Neural cell (in vitro differentiated cells): Measurements from ENCODE around the gene CIITA.

ENCODE experiments used
- EP300 ChIP-seq: fragments of 450-650 bp; conservative IDR thresholded peaks from 2 replicates; pipeline ENCODE4 v1.6.1; 2014; ENCODE audit warnings: antibody characterized with exemption, mild to moderate bottlenecking, moderate library complexity; ENCODE audit not compliant: poor library complexity, severe bottlenecking
- EZH2 ChIP-seq: fragments of 200-600, 300-800 bp; shearing (Covaris generic), sonication (generic); IDR thresholded peaks from 2 replicates; pipeline ENCODE4 v1.6.1; 2014; ENCODE audit warnings: antibody characterized with exemption, low read length, borderline replicate concordance, mild to moderate bottlenecking; ENCODE audit not compliant: insufficient read depth, poor library complexity, severe bottlenecking
- MXI1 ChIP-seq: fragments of 450-650 bp; conservative IDR thresholded peaks from 2 replicates; pipeline ENCODE4 v1.6.1; 2014; ENCODE audit warnings: antibody characterized with exemption, mild to moderate bottlenecking; ENCODE audit not compliant: poor library complexity, severe bottlenecking
- POLR2AphosphoS5 ChIP-seq: IDR thresholded peaks from 2 replicates; pipeline ENCODE4 v1.6.1; 2012
- SMC3 ChIP-seq: fragments of 450-650 bp; conservative IDR thresholded peaks from 2 replicates; pipeline ENCODE4 v1.6.1; 2014; ENCODE audit warnings: antibody characterized with exemption, mild to moderate bottlenecking, moderate library complexity; ENCODE audit not compliant: poor library complexity
- TAF1 ChIP-seq: IDR thresholded peaks from 2 replicates; pipeline ENCODE4 v1.6.1; 2012; ENCODE audit warnings: low read depth
- TF ChIP-seq, protein P1 (sequence below): fragments of 450-650 bp; IDR thresholded peaks from 2 replicates; pipeline ENCODE4 v1.5.1; 2014; ENCODE audit warnings: antibody characterized with exemption, mild to moderate bottlenecking, moderate library complexity; ENCODE audit not compliant: poor library complexity, severe bottlenecking

DNA sequence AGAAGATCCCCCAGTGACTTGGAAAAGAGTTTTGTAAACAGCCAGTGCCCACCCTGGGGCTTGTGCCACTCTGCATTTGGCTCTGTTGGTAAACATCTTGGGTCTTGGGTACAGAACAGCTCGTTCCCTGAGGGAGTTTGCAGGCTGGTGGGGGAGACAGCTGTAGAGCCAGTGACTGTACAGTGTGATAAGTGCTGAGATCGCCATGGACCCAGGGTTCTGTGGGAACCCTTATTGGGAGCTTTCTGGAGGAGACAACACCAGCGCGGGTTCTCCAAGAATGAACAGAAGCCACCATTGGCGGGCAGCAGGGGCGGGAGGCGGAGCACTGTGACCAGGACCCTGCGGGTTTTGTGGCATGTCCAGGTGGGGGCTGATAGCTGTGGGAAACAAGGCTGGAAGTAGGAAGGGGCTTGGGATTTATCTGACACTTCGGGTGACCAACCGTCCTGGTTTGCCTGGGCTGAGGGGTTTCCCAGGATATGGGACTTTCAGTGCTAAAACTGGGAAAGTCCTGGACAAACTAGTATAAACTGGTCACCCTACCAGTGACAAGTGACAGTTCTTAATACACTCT, 70.3 kb downstream of the CIITA start:
- TF ChIP-seq, protein P1, sequence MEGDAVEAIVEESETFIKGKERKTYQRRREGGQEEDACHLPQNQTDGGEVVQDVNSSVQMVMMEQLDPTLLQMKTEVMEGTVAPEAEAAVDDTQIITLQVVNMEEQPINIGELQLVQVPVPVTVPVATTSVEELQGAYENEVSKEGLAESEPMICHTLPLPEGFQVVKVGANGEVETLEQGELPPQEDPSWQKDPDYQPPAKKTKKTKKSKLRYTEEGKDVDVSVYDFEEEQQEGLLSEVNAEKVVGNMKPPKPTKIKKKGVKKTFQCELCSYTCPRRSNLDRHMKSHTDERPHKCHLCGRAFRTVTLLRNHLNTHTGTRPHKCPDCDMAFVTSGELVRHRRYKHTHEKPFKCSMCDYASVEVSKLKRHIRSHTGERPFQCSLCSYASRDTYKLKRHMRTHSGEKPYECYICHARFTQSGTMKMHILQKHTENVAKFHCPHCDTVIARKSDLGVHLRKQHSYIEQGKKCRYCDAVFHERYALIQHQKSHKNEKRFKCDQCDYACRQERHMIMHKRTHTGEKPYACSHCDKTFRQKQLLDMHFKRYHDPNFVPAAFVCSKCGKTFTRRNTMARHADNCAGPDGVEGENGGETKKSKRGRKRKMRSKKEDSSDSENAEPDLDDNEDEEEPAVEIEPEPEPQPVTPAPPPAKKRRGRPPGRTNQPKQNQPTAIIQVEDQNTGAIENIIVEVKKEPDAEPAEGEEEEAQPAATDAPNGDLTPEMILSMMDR: no peak
- TF ChIP-seq EZH2 (no peak), TAF1 (no peak), POLR2AphosphoS5 (no peak), MXI1 (no peak), EP300 (no peak), SMC3 (no peak)
